ENCODE measurements around the gene CTSC. TPM values are rescaled to one million over a fixed set of nuclear protein-coding genes. Genes with fewer than 3 reads are reported as not detected.

The CTSC gene
- total and polyA plus RNA-seq, 11 donors, result 8.9 to 289 (median 19.2) TPM

- Histone ChIP-seq H3K27me3 (no peaks in the 10 kb centered on the region), H3K9me3 (no peaks in the 10 kb centered on the region), H3K4me1 (peaks cover 0 to 9% (median 0%) of the 10 kb centered on the region in 12 donors), H3K27ac (no peak overlapping the region), H3K36me3 (peaks cover 0 to 54% (median 0%) of the 10 kb centered on the region in 9 donors), H3K4me3 (no peak overlapping the region)
- TF ChIP-seq POLR2A (IDR thresholded peaks at IDR 0.05), result no peak
- TF ChIP-seq, protein P1, sequence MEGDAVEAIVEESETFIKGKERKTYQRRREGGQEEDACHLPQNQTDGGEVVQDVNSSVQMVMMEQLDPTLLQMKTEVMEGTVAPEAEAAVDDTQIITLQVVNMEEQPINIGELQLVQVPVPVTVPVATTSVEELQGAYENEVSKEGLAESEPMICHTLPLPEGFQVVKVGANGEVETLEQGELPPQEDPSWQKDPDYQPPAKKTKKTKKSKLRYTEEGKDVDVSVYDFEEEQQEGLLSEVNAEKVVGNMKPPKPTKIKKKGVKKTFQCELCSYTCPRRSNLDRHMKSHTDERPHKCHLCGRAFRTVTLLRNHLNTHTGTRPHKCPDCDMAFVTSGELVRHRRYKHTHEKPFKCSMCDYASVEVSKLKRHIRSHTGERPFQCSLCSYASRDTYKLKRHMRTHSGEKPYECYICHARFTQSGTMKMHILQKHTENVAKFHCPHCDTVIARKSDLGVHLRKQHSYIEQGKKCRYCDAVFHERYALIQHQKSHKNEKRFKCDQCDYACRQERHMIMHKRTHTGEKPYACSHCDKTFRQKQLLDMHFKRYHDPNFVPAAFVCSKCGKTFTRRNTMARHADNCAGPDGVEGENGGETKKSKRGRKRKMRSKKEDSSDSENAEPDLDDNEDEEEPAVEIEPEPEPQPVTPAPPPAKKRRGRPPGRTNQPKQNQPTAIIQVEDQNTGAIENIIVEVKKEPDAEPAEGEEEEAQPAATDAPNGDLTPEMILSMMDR (IDR thresholded peaks at IDR 0.05), result no peak
- ATAC-seq, result no peak
- intact Hi-C loops (cut with DNase I), result no loop called here
- peak in 2 of 5 donors; percentile 13 to 30 for DNase-seq
- WGBS, 4 donors, result 20 to 31% (median 25%) methylated on average over 3 of the region's 3 CpGs
These were observed 45.2 kb downstream of the CTSC start for GRCh38 chr11:88292171-88292843.

DNA sequence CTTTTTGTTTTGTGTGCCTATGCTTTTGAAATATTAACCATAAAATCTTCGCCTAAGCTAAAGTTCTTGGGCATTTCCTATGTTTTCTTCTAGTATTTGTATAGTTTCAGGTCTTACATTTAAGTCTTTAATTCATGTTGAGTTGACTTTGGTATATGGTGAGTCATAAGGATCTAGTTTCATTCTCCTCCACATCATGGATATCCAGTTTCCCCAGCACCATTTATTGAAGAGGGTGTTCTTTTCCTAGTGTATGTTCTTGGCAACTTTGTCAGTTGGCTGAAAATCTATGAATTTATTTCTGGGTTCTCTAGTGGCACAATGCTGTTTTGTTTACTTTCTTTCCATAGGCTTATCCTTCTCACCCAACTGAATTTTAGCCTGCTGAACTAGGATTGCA is 49.0 kb downstream of the CTSC start:
- Histone ChIP-seq H3K27ac (no peak overlapping the region), H3K4me1 (peaks cover 0 to 33% (median 6%) of the 10 kb centered on the region in 12 donors), H3K9me3 (no peaks in the 10 kb centered on the region), H3K27me3 (no peaks in the 10 kb centered on the region), H3K4me3 (no peak overlapping the region), H3K36me3 (peaks cover 0 to 18% (median 0%) of the 10 kb centered on the region in 9 donors)
- DNase-seq, result no peak
- WGBS, 4 donors, result 92 to 98% (median 94%) methylated on average over 1 of the region's 1 CpG
- intact Hi-C loops (cut with DNase I), result no loop called here
- TF ChIP-seq, protein P1 (IDR thresholded peaks at IDR 0.05), result no peak
- no peak for TF ChIP-seq POLR2A (IDR thresholded peaks at IDR 0.05)
- ATAC-seq, result no peak

DNA sequence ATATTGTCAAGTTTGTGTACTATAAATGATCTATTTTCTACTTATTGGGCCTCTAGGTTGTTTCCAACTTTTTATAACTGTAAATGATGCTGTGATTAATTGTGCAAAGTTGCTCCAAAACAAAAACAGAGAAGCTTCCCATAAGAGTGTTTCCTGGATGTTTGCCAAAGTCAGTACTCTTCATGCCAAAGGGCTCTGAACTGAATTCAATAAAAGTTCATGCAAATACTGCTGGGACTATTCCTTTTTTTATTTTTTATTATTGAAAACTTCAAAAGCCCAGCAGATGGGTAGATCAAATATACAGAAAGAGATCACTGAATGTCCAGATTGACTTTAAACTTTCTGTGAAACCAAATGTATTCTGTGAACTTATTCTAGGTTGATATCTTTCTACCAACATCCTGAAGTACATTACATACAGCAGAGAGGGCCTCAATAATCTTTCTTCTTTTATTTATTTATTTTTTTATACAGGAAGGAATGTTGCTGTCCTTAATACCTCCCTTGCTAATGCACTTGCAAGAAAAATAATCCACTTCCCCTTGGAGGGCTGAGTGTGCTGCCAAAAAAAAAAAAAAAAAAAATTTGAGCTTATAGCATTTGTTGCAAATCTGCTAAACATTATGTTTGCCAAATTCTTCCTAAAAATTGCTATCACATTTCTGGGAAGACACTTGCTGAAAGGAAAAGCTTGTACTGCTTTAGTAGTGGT is 53.0 kb downstream of the CTSC start:
- Histone ChIP-seq H3K4me3 (no peak overlapping the region), H3K27me3 (no peaks in the 10 kb centered on the region), H3K4me1 (peaks cover 0 to 54% (median 6%) of the 10 kb centered on the region in 12 donors), H3K36me3 (no peaks in the 10 kb centered on the region), H3K9me3 (no peaks in the 10 kb centered on the region), H3K27ac (no peak overlapping the region)
- TF ChIP-seq POLR2A (IDR thresholded peaks at IDR 0.05), result no peak
- TF ChIP-seq, protein P1 (IDR thresholded peaks at IDR 0.05), result no peak
- DNase-seq (no peak), ATAC-seq (peak in 1 of 4 donors; percentile 39)
- intact Hi-C loops (cut with DNase I), result no loop called here

GRCh38 chr11:88282747-88283515 is 54.6 kb downstream of the CTSC start:
- intact Hi-C loops (cut with DNase I), result no loop called here

More at GRCh38 chr11:88282747-88283515, 54.6 kb downstream of the CTSC start:
- H3K36me3 ChIP-seq, result no peaks in the 10 kb centered on the region
- H3K4me1 ChIP-seq, result peaks cover 0 to 54% (median 6%) of the 10 kb centered on the region in 12 donors
- H3K9me3 ChIP-seq, result no peaks in the 10 kb centered on the region
- WGBS, 4 donors, result 77 to 82% (median 81%) methylated on average over 1 of the region's 1 CpG
- H3K27ac ChIP-seq, result no peak overlapping the region
- H3K27me3 ChIP-seq, result no peaks in the 10 kb centered on the region
- H3K4me3 ChIP-seq, result no peak overlapping the region
- no peak for ATAC-seq
- no peak for DNase-seq
- TF ChIP-seq, protein P1 (IDR thresholded peaks at IDR 0.05), result no peak
